ENCODE data around the gene ARF3. TPM values are rescaled to one million over a fixed set of nuclear protein-coding genes. Genes with fewer than 3 reads are reported as not detected.

The ARF3 gene
- total and polyA plus RNA-seq, 9 of the 15 experiments (the other 6 are each of a cell fraction or from before 2014, with no cell fraction given): 5.9 to 170 (median 64.4) TPM

GRCh38 chr12:48977290-48978281, 20.3 kb upstream of the ARF3 start (continued):
- peak; percentile 94 for TF ChIP-seq CTCFL (IDR thresholded peaks at IDR 0.05; ENCODE audit: borderline replicate concordance, insufficient read depth, low read depth, low read length, poor library complexity, severe bottlenecking)
- no peak for TF ChIP-seq FOXA1 (IDR thresholded peaks at IDR 0.05; ENCODE audit: borderline replicate concordance)
- peak; percentile 63 for TF ChIP-seq VEZF1 (CRISPR knock-in tag; IDR thresholded peaks at IDR 0.05)
- TF ChIP-seq ZNF263 (CRISPR knock-in tag; IDR thresholded peaks at IDR 0.05; ENCODE audit: borderline replicate concordance): no peak
- TF ChIP-seq HMGN3 (IDR thresholded peaks at IDR 0.05; ENCODE audit: borderline replicate concordance, extremely low read depth, insufficient read length, low read depth, low read length): no peak
- no peak for TF ChIP-seq ZNF282 (CRISPR knock-in tag; IDR thresholded peaks at IDR 0.05)
- no peak for TF ChIP-seq FOXP4 (CRISPR knock-in tag; IDR thresholded peaks at IDR 0.05; ENCODE audit: borderline replicate concordance)
- no peak for TF ChIP-seq MXD1 (CRISPR knock-in tag; IDR thresholded peaks at IDR 0.05; ENCODE audit: borderline replicate concordance, poor library complexity, severe bottlenecking)
- TF ChIP-seq KLF16 (IDR thresholded peaks at IDR 0.05): 0 out of 2 replicates have a peak, but pooled peaks have one; percentile 22
- TF ChIP-seq THRB (CRISPR knock-in tag; conservative IDR thresholded peaks at IDR 0.05): no peak
- TF ChIP-seq, protein P1, sequence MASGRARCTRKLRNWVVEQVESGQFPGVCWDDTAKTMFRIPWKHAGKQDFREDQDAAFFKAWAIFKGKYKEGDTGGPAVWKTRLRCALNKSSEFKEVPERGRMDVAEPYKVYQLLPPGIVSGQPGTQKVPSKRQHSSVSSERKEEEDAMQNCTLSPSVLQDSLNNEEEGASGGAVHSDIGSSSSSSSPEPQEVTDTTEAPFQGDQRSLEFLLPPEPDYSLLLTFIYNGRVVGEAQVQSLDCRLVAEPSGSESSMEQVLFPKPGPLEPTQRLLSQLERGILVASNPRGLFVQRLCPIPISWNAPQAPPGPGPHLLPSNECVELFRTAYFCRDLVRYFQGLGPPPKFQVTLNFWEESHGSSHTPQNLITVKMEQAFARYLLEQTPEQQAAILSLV (tag; IDR thresholded peaks at IDR 0.05): no peak
- peak; percentile 69 to 99 (median 90) for TF ChIP-seq CTCF (IDR thresholded peaks at IDR 0.05 in 2 of 3, conservative IDR thresholded peaks at IDR 0.05 in 1 of 3; ENCODE audit: insufficient read depth in 2 of 3, low read depth in 1 of 3, low read length in 3 of 3)
- no peak for TF ChIP-seq MED1 (CRISPR knock-in tag; IDR thresholded peaks at IDR 0.05; ENCODE audit: borderline replicate concordance)

Measured in K562 (cell line).